GM18526 (cell line): Measurements from ENCODE around the gene ZNF408.

Experiments
- POLR2A ChIP-seq: IDR thresholded peaks from 3 replicates; pipeline ENCODE4 v1.6.1; 2011; ENCODE audit not compliant: insufficient read length; ENCODE audit errors: extremely low read depth

Gene ZNF408

GRCh38 chr11:46712874-46713576, 12.2 kb downstream of the ZNF408 start:
- no peak for TF ChIP-seq POLR2A

- TF ChIP-seq POLR2A, result no peak
These were observed 17.6 kb downstream of the ZNF408 start for GRCh38 chr11:46718155-46719019.

GRCh38 chr11:46719048-46719542, 18.3 kb downstream of the ZNF408 start, which contains the start of gene F2:
F2 (plus strand) TSS chr11:46719213; CDS start chr11:46719236, 23 bp downstream.
- no peak for TF ChIP-seq POLR2A

GRCh38 chr11:46719543-46720218, 18.9 kb downstream of the ZNF408 start:
- TF ChIP-seq POLR2A, result no peak

GRCh38 chr11:46721286-46721685, 20.5 kb downstream of the ZNF408 start:
- no peak for TF ChIP-seq POLR2A

GRCh38 chr11:46722566-46723358, 21.9 kb downstream of the ZNF408 start:
- TF ChIP-seq POLR2A, result no peak

- TF ChIP-seq POLR2A, result no peak
These were observed 22.5 kb downstream of the ZNF408 start for GRCh38 chr11:46723359-46723680.

GRCh38 chr11:46724088-46724487, 23.3 kb downstream of the ZNF408 start:
- no peak for TF ChIP-seq POLR2A

GRCh38 chr11:46725338-46726205, 24.7 kb downstream of the ZNF408 start:
- no peak for TF ChIP-seq POLR2A

GRCh38 chr11:46726206-46726862, 25.5 kb downstream of the ZNF408 start:
- TF ChIP-seq POLR2A, result no peak

- no peak for TF ChIP-seq POLR2A
These were observed 27.3 kb downstream of the ZNF408 start for GRCh38 chr11:46727952-46728658.

- no peak for TF ChIP-seq POLR2A
These were observed 27.8 kb downstream of the ZNF408 start for GRCh38 chr11:46728659-46729040.
